HPDE6-E6E7 (cell line): ENCODE measurements around the gene ZDHHC24.

Source experiments
- DNase-seq: peaks from one replicate; pipeline ENCODE4 v3.0.0; 2011; ENCODE audit warnings: missing footprints; ENCODE audit errors: extremely low spot score

ZDHHC24 gene

DNA sequence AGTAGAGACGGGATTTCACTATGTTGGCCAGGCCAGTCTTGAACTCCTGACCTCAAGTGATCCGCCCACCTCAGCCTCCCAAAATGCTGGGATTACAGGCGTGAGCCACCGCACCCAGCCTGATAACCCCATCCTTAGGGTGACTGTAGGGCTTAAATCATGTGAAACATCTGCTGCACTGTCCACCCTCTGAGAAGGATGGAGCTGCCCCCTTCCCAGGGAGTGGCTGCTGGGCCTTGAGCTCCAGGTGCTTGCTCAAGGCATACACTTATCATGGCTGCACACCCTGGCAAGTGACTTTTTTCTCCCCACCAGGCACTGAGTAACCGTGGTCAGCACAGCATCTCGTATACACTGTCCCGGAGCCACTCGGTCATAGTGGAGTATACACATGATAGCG, 73.8 kb downstream of the ZDHHC24 start:
- no peak for DNase-seq

DNA sequence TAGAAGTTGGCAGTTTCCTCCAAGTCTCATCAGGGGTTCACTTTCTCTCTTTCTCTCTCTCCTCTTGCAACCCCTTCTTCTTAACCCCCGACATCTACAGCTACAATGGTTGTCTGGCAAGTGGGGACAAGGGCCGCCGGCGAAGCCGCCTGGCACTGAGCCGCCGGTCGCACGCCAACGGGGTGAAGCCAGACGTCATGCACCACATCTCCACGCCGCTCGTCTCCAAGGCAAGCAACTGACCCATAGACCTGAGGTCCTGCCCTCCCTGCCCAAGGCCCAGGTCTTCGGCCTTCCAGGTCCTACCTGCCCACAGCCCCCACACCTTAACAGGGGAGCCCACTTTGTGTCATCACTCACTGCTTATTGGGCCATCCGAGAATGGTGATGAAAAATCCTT, 74.7 kb downstream of the ZDHHC24 start:
- DNase-seq = no peak
